H9 (cell line): ENCODE data around the gene CENPP. TPM values are rescaled to one million over a fixed set of nuclear protein-coding genes. Genes with fewer than 3 reads are reported as not detected.

Experiments used
- DNase-seq: peaks from one replicate; pipeline ENCODE4 v3.0.0-alpha.2; 2017
- H2AFZ ChIP-seq: one replicate; pipeline ENCODE4 v1.6.1; 2013; ENCODE audit warnings: mild to moderate bottlenecking, low read length, control low read depth, moderate library complexity
- H2AK5ac ChIP-seq: 2 replicates; pipeline ENCODE4 v1.6.1; 2013; ENCODE audit warnings: low read length, control low read depth, mixed read lengths; ENCODE audit not compliant: insufficient read length
- H2BK120ac ChIP-seq: one replicate; pipeline ENCODE4 v1.6.1; 2013; ENCODE audit warnings: low read depth, mild to moderate bottlenecking, low read length, control low read depth, inconsistent platforms; ENCODE audit not compliant: poor library complexity, severe bottlenecking
- H2BK12ac ChIP-seq: 2 replicates; pipeline ENCODE4 v1.6.1; 2013; ENCODE audit warnings: low read length, control low read depth, mixed read lengths, low read depth; ENCODE audit not compliant: insufficient read length
- H2BK15ac ChIP-seq: 2 replicates; pipeline ENCODE4 v1.6.1; 2013; ENCODE audit warnings: low read depth, low read length, control low read depth
- H2BK20ac ChIP-seq: one replicate; pipeline ENCODE4 v1.6.1; 2013; ENCODE audit warnings: low read depth, mild to moderate bottlenecking, low read length, control low read depth, inconsistent platforms; ENCODE audit not compliant: poor library complexity, severe bottlenecking
- H2BK5ac ChIP-seq: 2 replicates; pipeline ENCODE4 v1.6.1; 2013; ENCODE audit warnings: low read length, control low read depth, mixed read lengths; ENCODE audit not compliant: insufficient read length
- H3K14ac ChIP-seq: 2 replicates; pipeline ENCODE4 v1.6.1; 2013; ENCODE audit warnings: low read length, control low read depth; ENCODE audit not compliant: insufficient read depth
- H3K18ac ChIP-seq: 2 replicates; pipeline ENCODE4 v1.6.1; 2013; ENCODE audit warnings: low read depth, mild to moderate bottlenecking, mixed read lengths, low read length, control low read depth; ENCODE audit not compliant: insufficient read length
- H3K23ac ChIP-seq: 2 replicates; pipeline ENCODE4 v1.6.1; 2013; ENCODE audit warnings: low read length, control low read depth, mixed read lengths, low read depth; ENCODE audit not compliant: insufficient read length
- H3K23me2 ChIP-seq: 2 replicates; pipeline ENCODE4 v1.6.1; 2013; ENCODE audit warnings: low read depth, mild to moderate bottlenecking, mixed read lengths, low read length, control low read depth; ENCODE audit not compliant: insufficient read length, poor library complexity, severe bottlenecking
- H3K27ac ChIP-seq: 2 replicates; pipeline ENCODE4 v1.5.1; 2013; ENCODE audit warnings: low read length, control low read depth, mixed read lengths, low read depth; ENCODE audit not compliant: insufficient read length
- H3K27me3 ChIP-seq: 2 replicates; pipeline ENCODE4 v1.6.1; 2013; ENCODE audit warnings: low read length, control low read depth, inconsistent platforms; ENCODE audit not compliant: insufficient read depth
- H3K4ac ChIP-seq: 2 replicates; pipeline ENCODE4 v1.6.1; 2013; ENCODE audit warnings: low read depth, mild to moderate bottlenecking, control low read depth, inconsistent platforms, low read length, moderate library complexity
- H3K4me1 ChIP-seq: 2 replicates; pipeline ENCODE4 v1.6.1; 2013; ENCODE audit warnings: low read length, control low read depth, inconsistent platforms; ENCODE audit not compliant: insufficient read depth
- H3K4me2 ChIP-seq: 2 replicates; pipeline ENCODE4 v1.6.1; 2013; ENCODE audit warnings: low read length, control low read depth, mixed read lengths; ENCODE audit not compliant: insufficient read length, insufficient read depth
- H3K56ac ChIP-seq: 2 replicates; pipeline ENCODE4 v1.6.1; 2013; ENCODE audit warnings: low read depth, mild to moderate bottlenecking, mixed read lengths, low read length, control low read depth; ENCODE audit not compliant: insufficient read length
- H3K79me1 ChIP-seq: 2 replicates; pipeline ENCODE4 v1.6.1; 2013; ENCODE audit warnings: low read depth, mild to moderate bottlenecking, moderate library complexity, low read length, control low read depth, inconsistent platforms; ENCODE audit not compliant: insufficient read depth, poor library complexity, severe bottlenecking
- H3K79me2 ChIP-seq: 2 replicates; pipeline ENCODE4 v1.6.1; 2013; ENCODE audit warnings: low read length, control low read depth, inconsistent platforms; ENCODE audit not compliant: insufficient read depth
- H3K9ac ChIP-seq: 2 replicates; pipeline ENCODE4 v1.6.1; 2013; ENCODE audit warnings: low read length, control low read depth, mixed read lengths; ENCODE audit not compliant: insufficient read length; ENCODE audit errors: extremely low read depth
- H3K9me3 ChIP-seq: one replicate; pipeline ENCODE4 v1.6.1; 2013; ENCODE audit warnings: low read depth, low read length, inconsistent platforms; ENCODE audit not compliant: control insufficient read depth
- H3T11ph ChIP-seq: one replicate; pipeline ENCODE4 v1.6.1; 2013; ENCODE audit warnings: mild to moderate bottlenecking, low read length, control low read depth, inconsistent platforms
- H4K20me1 ChIP-seq: one replicate; pipeline ENCODE4 v1.6.1; 2013; ENCODE audit not compliant: control insufficient read depth, insufficient read length, insufficient read depth
- H4K5ac ChIP-seq: 2 replicates; pipeline ENCODE4 v1.6.1; 2013; ENCODE audit warnings: low read depth, mild to moderate bottlenecking, mixed read lengths, low read length, control low read depth; ENCODE audit not compliant: insufficient read length
- H4K8ac ChIP-seq: replicated peaks from 2 replicates; pipeline ENCODE4 v1.6.1; 2013; ENCODE audit warnings: low read length, control low read depth, mixed read lengths, low read depth; ENCODE audit not compliant: insufficient read length
- H4K91ac ChIP-seq: 2 replicates; pipeline ENCODE4 v1.6.1; 2013; ENCODE audit warnings: low read depth, mild to moderate bottlenecking, moderate library complexity, mixed read lengths, low read length, control low read depth; ENCODE audit not compliant: insufficient read length
- H3K27ac Mint-ChIP-seq, 3 experiments: 2 replicates in 2 of 3; 3 replicates in 1 of 3; pipeline ENCODE4 v1.8.0; 2020 to 2021; ENCODE audit warnings: mixed read lengths in 3 of 3, mild to moderate bottlenecking in 1 of 3, moderate library complexity in 1 of 3
- H3K27me3 Mint-ChIP-seq: 2 replicates; pipeline ENCODE4 v1.8.0; 2021; ENCODE audit warnings: low read depth, mild to moderate bottlenecking, moderate library complexity, mixed read lengths
- H3K36me3 Mint-ChIP-seq, 3 experiments: 2 replicates in 2 of 3; 3 replicates in 1 of 3; pipeline ENCODE4 v1.8.0; 2020 to 2021; ENCODE audit warnings: low read depth in 3 of 3, mixed read lengths in 3 of 3; ENCODE audit not compliant: insufficient read depth in 1 of 3
- H3K4me1 Mint-ChIP-seq, 2 experiments: 2 replicates each; pipeline ENCODE4 v1.8.0; 2020; ENCODE audit warnings: mixed read lengths in 2 of 2
- H3K4me3 Mint-ChIP-seq, 2 experiments: 2 replicates in 1 of 2; 3 replicates in 1 of 2; pipeline ENCODE4 v1.8.0; 2020 to 2021; ENCODE audit warnings: mild to moderate bottlenecking in 2 of 2, mixed read lengths in 2 of 2, moderate library complexity in 1 of 2
- H3K9me3 Mint-ChIP-seq, 2 experiments: 2 replicates in 1 of 2; 3 replicates in 1 of 2; pipeline ENCODE4 v1.8.0; 2020; ENCODE audit warnings: mild to moderate bottlenecking in 2 of 2, mixed read lengths in 2 of 2, moderate library complexity in 1 of 2
- WGBS: extraction: QIAGEN DNeasy Blood & Tissue Kit; methylation state at CpG from one replicate; pipeline ENCODE4 v1.1.7; 2013; ENCODE audit warnings: missing lambda C conversion rate, low lambda C conversion rate, mixed read lengths; ENCODE audit not compliant: insufficient read length; ENCODE audit errors: extremely low coverage; 5-methylcytosine and 5-hydroxymethylcytosine counted together
- total RNA-seq: library from RNA; stranded (reverse); gene quantifications from 2 replicates; pipeline ENCODE4 v1.2.1, GENCODE V29; 2021
- TF ChIP-seq, protein P1 (sequence below): fragments of 200-600 bp; sonication (generic); conservative IDR thresholded peaks from 3 replicates; pipeline ENCODE4 v1.8.0; 2021; ENCODE audit warnings: antibody characterized with exemption, mild to moderate bottlenecking

CENPP gene
- total RNA-seq, 1 experiment from 2014 or later, result 9.1 TPM

- no peak overlapping the region for H3K23ac ChIP-seq
- no peak overlapping the region for H3K9ac ChIP-seq
- peaks cover 2% of the 10 kb centered on the region; the same call in 1 of the 2 replicates for H3K27me3 Mint-ChIP-seq
- no peak overlapping the region for H2BK120ac ChIP-seq
- H3K4me3 Mint-ChIP-seq, result no peak overlapping the region
- H4K8ac ChIP-seq, result no peak overlapping the region
- no peak overlapping the region for H3K14ac ChIP-seq
- no peak overlapping the region for H3T11ph ChIP-seq
- no peaks in the 10 kb centered on the region for H3K23me2 ChIP-seq
- H3K4ac ChIP-seq, result no peak overlapping the region
- TF ChIP-seq, protein P1, sequence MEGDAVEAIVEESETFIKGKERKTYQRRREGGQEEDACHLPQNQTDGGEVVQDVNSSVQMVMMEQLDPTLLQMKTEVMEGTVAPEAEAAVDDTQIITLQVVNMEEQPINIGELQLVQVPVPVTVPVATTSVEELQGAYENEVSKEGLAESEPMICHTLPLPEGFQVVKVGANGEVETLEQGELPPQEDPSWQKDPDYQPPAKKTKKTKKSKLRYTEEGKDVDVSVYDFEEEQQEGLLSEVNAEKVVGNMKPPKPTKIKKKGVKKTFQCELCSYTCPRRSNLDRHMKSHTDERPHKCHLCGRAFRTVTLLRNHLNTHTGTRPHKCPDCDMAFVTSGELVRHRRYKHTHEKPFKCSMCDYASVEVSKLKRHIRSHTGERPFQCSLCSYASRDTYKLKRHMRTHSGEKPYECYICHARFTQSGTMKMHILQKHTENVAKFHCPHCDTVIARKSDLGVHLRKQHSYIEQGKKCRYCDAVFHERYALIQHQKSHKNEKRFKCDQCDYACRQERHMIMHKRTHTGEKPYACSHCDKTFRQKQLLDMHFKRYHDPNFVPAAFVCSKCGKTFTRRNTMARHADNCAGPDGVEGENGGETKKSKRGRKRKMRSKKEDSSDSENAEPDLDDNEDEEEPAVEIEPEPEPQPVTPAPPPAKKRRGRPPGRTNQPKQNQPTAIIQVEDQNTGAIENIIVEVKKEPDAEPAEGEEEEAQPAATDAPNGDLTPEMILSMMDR, result no peak
- H2BK15ac ChIP-seq, result no peak overlapping the region
- H3K79me2 ChIP-seq, result no peaks in the 10 kb centered on the region
- H3K4me2 ChIP-seq, result no peak overlapping the region
- H3K9me3 ChIP-seq, result no peaks in the 10 kb centered on the region
- no peak overlapping the region for H2BK5ac ChIP-seq
- H3K27me3 ChIP-seq, result no peaks in the 10 kb centered on the region
- peaks cover 2 to 9% (median 5%) of the 10 kb centered on the region in 3 experiments; a peak in 5 of 7 replicates for H3K36me3 Mint-ChIP-seq
- H2AFZ ChIP-seq, result no peak overlapping the region
- H3K56ac ChIP-seq, result no peak overlapping the region
- H3K18ac ChIP-seq, result no peak overlapping the region
- H3K79me1 ChIP-seq, result no peaks in the 10 kb centered on the region
- no peak overlapping the region for H4K5ac ChIP-seq
- H4K20me1 ChIP-seq, result no peaks in the 10 kb centered on the region
- no peak overlapping the region for H4K91ac ChIP-seq
- no peak overlapping the region for H2AK5ac ChIP-seq
- DNase-seq, result no peak
- H3K27ac ChIP-seq, result no peak overlapping the region
- no CpG with 5 or more reads among the region's 5 CpGs for WGBS
- no peak overlapping the region; a peak in 1 of 7 replicates for H3K27ac Mint-ChIP-seq
- no peaks in the 10 kb centered on the region; a peak in 1 of 4 replicates for H3K4me1 Mint-ChIP-seq
- H2BK12ac ChIP-seq, result no peak overlapping the region
- H2BK20ac ChIP-seq, result no peak overlapping the region
- H3K9me3 Mint-ChIP-seq, result peaks cover 14 to 21% of the 10 kb centered on the region in 2 experiments; a peak in 4 of 5 replicates
- H3K4me1 ChIP-seq, result no peaks in the 10 kb centered on the region
Measured at GRCh38 chr9:92603100-92603499, 277.3 kb downstream of the CENPP start.
